GM18498 (cell line): Measurements from ENCODE around the gene NEUROG3.
"Not testable (repeated sequence)": the region's sequence is repeated elsewhere in the genome, so short reads cannot be mapped to it uniquely, and the experiment has no call there.

Experiments used
- ATAC-seq: cut with Tn5 transposase; IDR thresholded peaks from one replicate; pipeline ENCODE4 v1.9.1; 2021; ENCODE audit warnings: mild to moderate bottlenecking, moderate library complexity; ENCODE audit not compliant: unreplicated experiment

Gene NEUROG3

GRCh38 chr10:69572159-69573055 is 815 bp downstream of the NEUROG3 start:
- no peak for ATAC-seq

DNA sequence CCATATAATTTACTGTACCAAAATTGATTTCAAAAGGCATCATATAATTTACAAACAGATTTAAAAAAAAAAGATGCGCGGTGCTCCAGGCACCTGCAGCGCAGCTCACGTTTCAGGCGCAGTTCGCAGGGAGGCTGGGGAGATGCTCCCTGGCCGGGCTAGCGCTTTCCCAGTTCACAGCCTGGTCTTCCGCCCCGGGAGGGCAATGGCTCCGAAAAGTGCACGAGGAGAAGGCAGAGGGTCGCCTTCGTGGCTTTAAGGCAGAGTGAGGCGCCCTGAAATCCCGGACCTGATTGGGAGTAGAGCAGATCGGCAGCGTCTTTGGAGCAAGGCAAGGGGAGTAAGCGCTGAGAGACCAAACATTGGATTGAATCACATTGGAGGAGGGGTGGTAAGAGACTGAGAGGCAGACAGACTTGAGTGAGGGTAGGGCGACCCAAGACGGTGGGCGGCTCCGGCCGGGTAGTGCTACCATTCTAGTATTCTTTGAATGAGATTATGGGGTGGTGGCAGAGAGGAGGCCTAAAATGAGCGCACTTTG is 1.5 kb downstream of the NEUROG3 start:
- ATAC-seq, result no peak

- no peak for ATAC-seq
Measured at GRCh38 chr10:69570050-69570816, 3.0 kb downstream of the NEUROG3 start.

DNA sequence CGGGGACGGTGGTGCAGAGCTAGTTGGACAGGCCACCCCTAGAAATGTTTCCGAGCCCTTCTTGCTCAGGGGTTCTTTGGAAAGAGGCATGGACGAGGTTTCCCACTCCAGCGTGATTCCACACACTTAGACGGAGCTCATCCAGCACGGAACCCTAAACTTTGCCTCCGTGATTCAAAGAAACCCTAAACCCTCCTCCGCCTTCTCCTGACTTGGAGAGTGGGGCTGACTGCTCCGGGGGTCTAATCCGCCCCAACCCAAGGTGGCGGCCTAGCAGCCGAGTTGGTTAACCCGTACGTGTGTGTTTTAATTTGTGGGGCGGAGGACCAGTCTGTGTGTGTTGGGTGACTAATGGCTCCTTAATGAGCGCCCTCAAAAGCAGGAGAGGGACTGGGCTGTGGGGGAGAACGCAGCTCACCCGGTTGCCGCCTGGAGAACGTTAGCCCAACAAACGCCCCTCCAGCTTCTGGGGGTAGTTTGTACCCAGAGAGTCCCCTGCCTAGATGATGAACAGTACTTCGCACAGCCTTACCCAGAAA is 3.8 kb downstream of the NEUROG3 start:
- ATAC-seq, result no peak

- no peak for ATAC-seq
Measured at GRCh38 chr10:69568472-69569395, 4.5 kb downstream of the NEUROG3 start.

- no peak for ATAC-seq
Measured at GRCh38 chr10:69567920-69568319, 5.3 kb downstream of the NEUROG3 start.

- ATAC-seq, result no peak
Measured at GRCh38 chr10:69562731-69563254, 10.4 kb downstream of the NEUROG3 start.

DNA sequence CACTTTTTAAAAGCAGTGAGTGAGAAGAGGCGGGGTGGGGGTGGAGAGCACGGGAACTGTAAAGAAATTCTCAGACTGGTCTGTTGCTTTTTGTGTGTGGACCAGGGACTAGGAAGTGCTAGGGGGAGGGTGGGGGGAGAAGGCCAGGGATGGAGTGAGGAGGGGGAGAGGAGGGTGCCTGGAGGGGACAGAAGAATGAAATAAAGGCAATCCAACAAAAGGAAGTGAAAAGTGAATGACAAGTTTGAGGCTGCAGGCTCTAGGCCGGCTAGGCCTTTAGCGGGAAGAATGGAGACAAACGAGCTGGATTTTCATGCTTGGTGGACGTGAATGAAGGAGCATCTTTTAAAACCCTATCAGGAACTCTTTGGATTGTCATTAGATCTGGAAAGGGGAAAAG is 13.7 kb downstream of the NEUROG3 start:
- no peak for ATAC-seq

DNA sequence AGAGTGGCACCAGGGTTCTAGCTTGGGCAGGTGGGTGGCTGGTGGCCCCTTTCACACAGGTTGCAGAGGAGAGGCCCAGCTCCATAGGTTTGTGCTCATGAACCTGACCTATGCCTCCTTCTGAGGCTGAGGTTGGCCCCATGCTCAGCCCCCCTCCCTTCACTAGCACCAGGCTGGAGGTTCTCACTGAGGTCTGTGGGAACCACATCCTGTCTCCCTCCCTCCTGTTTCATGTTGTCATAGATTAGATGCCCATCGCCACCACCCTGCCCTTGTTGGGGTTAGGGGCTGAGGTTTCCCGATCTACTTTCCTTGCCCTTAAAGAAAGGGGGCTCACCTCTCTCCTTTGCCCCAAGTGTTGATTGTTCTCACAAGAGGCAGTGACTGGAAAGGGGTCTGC is 14.7 kb downstream of the NEUROG3 start:
- no peak for ATAC-seq

DNA sequence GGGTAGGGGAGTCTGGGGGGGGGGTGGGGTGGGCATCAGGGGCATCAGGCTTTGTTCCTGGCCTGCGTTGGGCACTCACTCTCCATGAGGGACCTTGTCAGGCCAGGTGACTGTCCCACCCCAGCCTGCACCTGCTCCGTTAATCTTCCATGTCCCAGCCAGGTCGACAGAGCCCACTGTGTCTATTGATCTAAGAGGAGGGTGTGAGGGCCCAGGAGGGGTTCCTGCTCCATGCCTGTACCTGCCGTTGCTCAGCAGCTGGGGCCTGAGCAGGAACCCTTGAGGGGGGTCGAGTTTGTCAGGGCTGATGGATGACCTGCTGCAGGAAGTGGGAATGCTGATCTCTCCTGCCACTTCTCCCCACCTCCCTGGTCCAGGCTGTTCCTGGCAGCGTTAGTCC is 18.6 kb downstream of the NEUROG3 start:
- no peak for ATAC-seq

- no peak for ATAC-seq
Measured at GRCh38 chr10:69553328-69553727, 19.9 kb downstream of the NEUROG3 start.

GRCh38 chr10:69552268-69552667 is 21.0 kb downstream of the NEUROG3 start:
- ATAC-seq, result no peak

DNA sequence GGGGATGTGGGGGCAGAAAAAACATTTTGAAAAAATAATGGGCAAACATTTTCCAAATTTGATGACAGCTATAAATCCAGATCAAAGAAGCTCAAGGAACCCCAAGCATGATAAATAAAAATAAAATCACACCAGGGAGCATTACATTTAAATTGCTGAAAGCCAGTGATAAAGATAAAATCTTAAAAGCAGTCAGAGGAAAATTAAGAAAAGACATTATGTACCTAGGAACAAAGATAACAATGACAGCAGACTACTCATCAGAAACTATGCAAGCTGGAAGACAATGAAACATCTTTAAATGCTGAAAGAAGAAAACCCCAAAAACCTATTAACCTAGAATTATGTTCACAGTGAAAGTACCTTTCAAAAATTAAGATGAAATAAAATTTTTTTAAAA is 23.3 kb downstream of the NEUROG3 start:
- ATAC-seq, result no peak

DNA sequence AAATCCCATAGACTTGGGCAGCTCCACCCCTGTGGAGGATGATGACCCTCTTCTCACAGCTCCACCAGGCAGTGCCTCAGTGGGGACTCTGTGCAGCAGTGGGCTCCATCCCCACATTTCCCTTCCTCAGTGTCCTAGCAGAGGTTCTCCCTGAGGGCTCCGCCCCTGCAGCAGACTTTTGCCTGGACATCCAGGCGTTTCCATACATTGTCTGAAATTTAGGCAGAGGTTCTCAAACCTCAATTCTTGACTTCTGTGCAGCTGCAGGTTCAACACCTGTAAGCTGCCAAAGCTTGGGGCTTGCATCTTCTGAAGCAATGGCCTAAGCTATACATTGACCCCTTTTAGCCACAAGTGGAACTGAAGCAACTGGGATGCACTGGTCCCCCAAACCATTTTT is 31.8 kb downstream of the NEUROG3 start:
- ATAC-seq, result no peak

GRCh38 chr10:69538461-69538860 is 34.8 kb downstream of the NEUROG3 start:
- ATAC-seq, result no peak

DNA sequence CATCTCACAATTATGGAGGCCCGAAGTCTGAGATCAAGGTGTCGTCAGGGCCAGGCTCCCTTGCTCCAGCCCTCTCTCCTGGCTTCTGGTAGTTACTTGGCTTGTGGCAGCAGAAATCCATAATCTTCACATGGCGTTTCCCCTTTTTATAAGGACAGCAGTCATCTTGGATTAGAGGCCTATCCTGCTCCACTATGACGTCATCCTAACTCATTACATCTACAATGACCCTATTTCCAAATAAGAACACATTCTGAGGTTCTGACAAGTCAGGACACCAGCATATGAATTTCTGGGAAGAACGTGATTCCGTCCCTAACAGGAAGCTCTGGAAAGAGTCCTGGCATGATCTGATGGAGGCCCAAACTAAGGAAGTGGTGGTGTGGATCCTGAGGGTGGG is 35.8 kb downstream of the NEUROG3 start:
- no peak for ATAC-seq

- not testable (repeated sequence) for ATAC-seq
Measured at GRCh38 chr10:69536521-69536920, 36.7 kb downstream of the NEUROG3 start.

DNA sequence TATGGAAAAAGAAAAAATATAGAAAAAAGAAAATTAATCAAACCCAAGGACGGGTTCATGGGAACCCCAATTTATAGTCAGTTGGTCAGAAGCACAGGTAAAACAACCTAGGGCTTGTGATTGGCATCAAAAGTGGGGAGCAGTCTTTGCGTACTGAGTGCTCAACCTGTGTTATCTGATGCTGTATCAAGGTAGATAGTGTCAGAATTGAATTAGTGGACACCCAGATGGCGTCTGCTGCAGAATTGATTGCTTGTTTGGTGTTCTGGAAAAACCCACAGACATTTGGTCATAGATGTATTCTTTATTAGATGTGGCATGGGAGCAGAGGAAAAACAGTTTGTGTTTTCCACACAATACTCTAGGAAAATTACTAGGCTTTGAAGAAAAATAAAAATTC is 39.6 kb downstream of the NEUROG3 start:
- no peak for ATAC-seq

GRCh38 chr10:69527961-69528360 is 45.3 kb downstream of the NEUROG3 start:
- no peak for ATAC-seq
